K562 (cell line): ENCODE measurements around the gene IGFBP4. TPM values are rescaled to one million over a fixed set of nuclear protein-coding genes. Genes with fewer than 3 reads are reported as not detected.

ENCODE experiments used
- ATAC-seq: fragments of 200-7000 bp; cut with Tn5 transposase; 3 replicates; pipeline ENCODE4 v1.9.1; 2020; ENCODE audit warnings: moderate library complexity
- BruUV-seq: library from RNA; stranded (reverse); fragments of 400-500 nt; replicated peaks from 2 replicates; lab custom pipeline; 2021; lab: Mats Ljungman, UMichigan
- CTCF ChIA-PET: fragments of 300-600 bp; formaldehyde crosslinking; extraction: SDS; loops from one replicate; lab custom pipeline; 2021; ENCODE audit warnings: low intra/inter-chr PET ratio; lab: Yijun Ruan, JAX
- POLR2A ChIA-PET: fragments of 300-600, 350-650 bp; sonication (Branson Sonifier 250); formaldehyde crosslinking; extraction: SDS; loops from one replicate; lab custom pipeline; 2021; ENCODE audit warnings: antibody characterized with exemption, inconsistent platforms; lab: Yijun Ruan, JAX
- DNase-seq, 4 experiments: peaks; one replicate each; pipeline versions ENCODE4 v3.0.0 to v3.0.0-alpha.2; 2011 to 2018; ENCODE audit warnings: low spot score in 3 of 4, mixed read lengths in 3 of 4; ENCODE audit errors: extremely low read depth in 1 of 4
- FAIRE-seq: peaks from 2 replicates; lab custom pipeline; 2011; peaks lifted over from hg19 to GRCh38; lab: Jason Lieb, UNC
- H2AFZ ChIP-seq: 2 replicates; pipeline ENCODE4 v1.6.0; 2011; ENCODE audit warnings: low read depth, low read length, control low read depth, inconsistent platforms
- H3K27ac ChIP-seq: fragments of 200-600 bp; 3 replicates; pipeline ENCODE4 v1.8.0; 2011; ENCODE audit warnings: low read depth, mild to moderate bottlenecking, control low read depth, inconsistent platforms, low read length, moderate library complexity, mixed read lengths; ENCODE audit errors: extremely low read depth
- H3K27me3 ChIP-seq, 2 experiments: fragments of 300-600 bp in 1 of 2; 2 replicates in 1 of 2; 3 replicates in 1 of 2; pipeline versions ENCODE4 v1.6.0 to v1.8.0; 2011; ENCODE audit warnings: inconsistent platforms in 2 of 2, low read length in 2 of 2, mild to moderate bottlenecking in 1 of 2, mixed read lengths in 1 of 2, moderate library complexity in 1 of 2; ENCODE audit not compliant: control insufficient read depth in 2 of 2, insufficient read depth in 2 of 2
- H3K36me3 ChIP-seq: fragments of 300-600 bp; 3 replicates; pipeline ENCODE4 v1.8.0; 2011; ENCODE audit warnings: mild to moderate bottlenecking, low read length, inconsistent platforms; ENCODE audit not compliant: control insufficient read depth, insufficient read depth
- H3K4me1 ChIP-seq, 2 experiments: fragments of 200-600 bp in 1 of 2; replicated peaks in 1 of 2; 2 replicates in 1 of 2; 3 replicates in 1 of 2; pipeline versions ENCODE4 v1.5.1 to v1.8.0; 2011; ENCODE audit warnings: inconsistent platforms in 2 of 2, low read length in 2 of 2, mild to moderate bottlenecking in 1 of 2, mixed read lengths in 1 of 2, moderate library complexity in 1 of 2; ENCODE audit not compliant: control insufficient read depth in 2 of 2, insufficient read depth in 2 of 2
- H3K4me2 ChIP-seq: 2 replicates; pipeline ENCODE4 v1.6.1; 2011; ENCODE audit warnings: low read length, control low read depth, inconsistent platforms, mixed read lengths; ENCODE audit not compliant: insufficient read depth
- H3K4me3 ChIP-seq: fragments of 200-600 bp; sonication (generic), shearing (Covaris generic); 2 replicates; pipeline ENCODE4 v1.5.1; 2016; ENCODE audit warnings: control low read depth, inconsistent platforms
- H3K79me2 ChIP-seq: fragments of 200-600 bp; 3 replicates; pipeline ENCODE4 v1.8.0; 2011; ENCODE audit warnings: low read length, inconsistent platforms; ENCODE audit not compliant: control insufficient read depth, insufficient read depth
- H3K9ac ChIP-seq, 2 experiments: 2 replicates each; pipeline versions ENCODE4 v1.6.0 to v1.6.1; 2011; ENCODE audit warnings: low read depth in 2 of 2, low read length in 2 of 2, control low read depth in 1 of 2, inconsistent platforms in 1 of 2, mild to moderate bottlenecking in 1 of 2, mixed read lengths in 1 of 2; ENCODE audit not compliant: insufficient read depth in 1 of 2
- H3K9me1 ChIP-seq: one replicate; pipeline ENCODE4 v1.6.0; 2011; ENCODE audit warnings: inconsistent platforms, mild to moderate bottlenecking, low read length, moderate library complexity; ENCODE audit not compliant: control insufficient read depth, insufficient read depth
- H3K9me3 ChIP-seq: replicated peaks from 2 replicates; pipeline ENCODE4 v1.5.1; 2011; ENCODE audit warnings: low read depth, low read length, inconsistent platforms; ENCODE audit not compliant: control insufficient read depth, insufficient read depth
- H4K20me1 ChIP-seq: replicated peaks from 2 replicates; pipeline ENCODE4 v1.6.1; 2011; ENCODE audit warnings: low read length, inconsistent platforms, mixed read lengths; ENCODE audit not compliant: control insufficient read depth, insufficient read depth
- CUX1 ChIP-seq: fragments of 200-800 bp; sonication (Bioruptor generic); IDR thresholded peaks from 2 replicates; pipeline ENCODE4 v1.6.1; 2016; ENCODE audit warnings: missing genetic modification characterization, missing compliant biosample characterization
- WGBS: fragments of 100-300 bp; shearing (Covaris generic); methylation state at CpG from one replicate; pipeline ENCODE4 v1.1.6; 2016; ENCODE audit warnings: low coverage, mixed read lengths; ENCODE audit not compliant: insufficient coverage; ENCODE audit errors: missing lambda C conversion rate; 5-methylcytosine and 5-hydroxymethylcytosine counted together
- in situ Hi-C: fragments of 300-500 bp; cut with MboI; formaldehyde crosslinking; loops from 4 replicates; pipeline ENCODE4 v1.15.0; 2018; ENCODE audit warnings: inconsistent platforms, mixed read lengths
- intact Hi-C: fragments of 100-400 bp; cut with micrococcal nuclease; formaldehyde crosslinking; loops from 2 replicates; pipeline ENCODE4 v1.14.2; 2022
- polyA plus RNA-seq, 8 experiments: library from polyadenylated mRNA; depleted of rRNA in 4 of 8; stranded (reverse) in 5 of 8; unstranded in 3 of 8; fragments of >200 nt; fragmentation: Nextera tagmentation in 2 of 8; fragmentation: Illumina TruSeq in 1 of 8; extraction: Ambion mirVana in 2 of 8; extraction: Trizol in 1 of 8; gene quantifications; 2 replicates each; pipeline versions ENCODE4 v1.2.1 to v1.2.3, GENCODE V29; 2011 to 2014; ENCODE audit warnings: inconsistent platforms in 1 of 8, missing spikeins in 1 of 8
- total RNA-seq, 7 experiments: library from RNA; depleted of rRNA in 6 of 7; stranded (reverse); fragments of >200 nt in 6 of 7; fragmentation: Illumina TruSeq in 2 of 7; extraction: Trizol in 2 of 7; gene quantifications; 2 replicates each; pipeline versions ENCODE4 v1.2.1 to v1.2.3, GENCODE V29; 2011 to 2021; ENCODE audit warnings: low replicate concordance in 1 of 7

Gene IGFBP4
- total and polyA plus RNA-seq, 9 of the 15 experiments (the other 6 are each of a cell fraction or from before 2014, with no cell fraction given): 8.8 to 99.8 (median 18.6) TPM

GRCh38 chr17:40500190-40500589, 56.9 kb downstream of the IGFBP4 start:
- ChIA-PET POLR2A (interaction anchor here (0.5 to 0.7 kb wide), 2 partner anchors 211 to 217 kb away, joined by 3 read pairs; no protein-coding TSS in a partner anchor), CTCF (no interaction called here)
- peak overlapping the region in 1 of 2 experiments; percentile 61; a peak in 1 of 4 replicates for H3K9ac ChIP-seq
- intact Hi-C loops: no loop called here
- BruUV-seq: no TSS peak
- 66% methylated on average over 11 of the region's 11 CpGs for WGBS
- H3K9me1 ChIP-seq: peaks cover 4% of the 10 kb centered on the region
- no peak overlapping the region for H2AFZ ChIP-seq
- DNase-seq: no peak
- in situ Hi-C loops: no loop called here
- peak overlapping the region; percentile 19; the same call in 1 of the 2 replicates for H3K4me2 ChIP-seq
- no peaks in the 10 kb centered on the region for H3K36me3 ChIP-seq
- H3K9me3 ChIP-seq: no peaks in the 10 kb centered on the region
- no peak overlapping the region for H3K4me3 ChIP-seq
- no peak overlapping the region for H3K27ac ChIP-seq
- H3K79me2 ChIP-seq: no peaks in the 10 kb centered on the region
- no peak for ATAC-seq
- H3K4me1 ChIP-seq: peaks cover 0 to 13% of the 10 kb centered on the region in 2 experiments; a peak in 2 of 5 replicates
- no peak for FAIRE-seq
- TF ChIP-seq CUX1 (CRISPR knock-in tag): no peak
- H3K27me3 ChIP-seq: no peaks in the 10 kb centered on the region; a peak in 1 of 5 replicates
- H4K20me1 ChIP-seq: no peaks in the 10 kb centered on the region
